ENCODE results near the gene CCDC93. TPM values are rescaled to one million over a fixed set of nuclear protein-coding genes. Genes with fewer than 3 reads are reported as not detected.

CCDC93 gene
- total RNA-seq, 4 donors from 2014 or later, result 14.4 to 17.0 (median 16.0) TPM

DNA sequence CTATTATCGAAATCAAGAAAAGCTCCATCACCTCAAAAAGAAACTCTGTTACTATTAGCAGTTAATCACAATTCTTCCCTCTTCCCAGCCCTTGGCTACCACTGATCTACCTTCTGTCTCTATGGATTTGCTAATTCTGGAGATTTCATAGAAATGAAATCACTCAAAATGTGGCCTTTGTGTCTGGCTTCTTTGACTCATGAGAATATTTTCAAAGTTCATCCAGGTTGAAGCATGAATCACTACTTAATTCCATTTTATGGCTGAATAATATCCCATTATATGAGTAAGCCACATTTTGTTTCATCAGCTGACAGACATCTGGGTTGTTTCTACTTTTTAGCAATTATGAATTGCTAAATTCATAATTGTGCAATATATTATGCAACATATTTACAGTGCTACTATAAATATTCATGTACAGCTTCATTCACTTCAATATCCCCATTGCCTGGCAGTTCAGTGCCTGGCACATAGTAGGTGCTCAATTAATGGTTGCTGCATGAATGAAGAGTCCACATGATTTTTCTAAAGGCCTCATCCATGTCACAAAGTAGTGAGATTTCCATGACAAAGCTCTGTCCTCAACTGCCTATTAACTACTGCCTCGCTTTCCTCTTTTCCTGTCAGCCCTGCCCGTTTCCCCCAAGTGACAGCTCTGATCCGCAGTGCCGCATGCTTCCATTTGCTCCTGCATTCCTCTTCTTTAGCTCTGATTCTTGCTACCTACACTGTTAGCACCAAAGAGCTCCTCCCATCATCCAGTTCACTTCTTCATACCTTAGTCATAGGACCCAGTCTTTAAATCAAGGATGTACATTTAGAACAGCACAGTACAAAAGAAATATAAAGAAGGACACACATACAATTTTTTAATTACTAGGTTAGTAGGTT lies 32.8 kb downstream of the CCDC93 start:
- intact Hi-C loops (cut with DNase I), result no loop called here
- Histone ChIP-seq H3K9me3 (no peaks in the 10 kb centered on the region), H3K36me3 (peaks cover 20 to 62% (median 58%) of the 10 kb centered on the region in 4 donors), H3K4me3 (no peak overlapping the region), H3K27me3 (no peaks in the 10 kb centered on the region), H3K27ac (replicated peaks in 1 of 4) (peak overlapping the region in 2 of 4 donors; percentile 9 to 17), H3K4me1 (peaks cover 8 to 19% (median 11%) of the 10 kb centered on the region in 4 donors)
- TF ChIP-seq POLR2AphosphoS5 (IDR thresholded peaks at IDR 0.05), result peak in 1 of 2 donors; percentile 77
- TF ChIP-seq, protein P1, sequence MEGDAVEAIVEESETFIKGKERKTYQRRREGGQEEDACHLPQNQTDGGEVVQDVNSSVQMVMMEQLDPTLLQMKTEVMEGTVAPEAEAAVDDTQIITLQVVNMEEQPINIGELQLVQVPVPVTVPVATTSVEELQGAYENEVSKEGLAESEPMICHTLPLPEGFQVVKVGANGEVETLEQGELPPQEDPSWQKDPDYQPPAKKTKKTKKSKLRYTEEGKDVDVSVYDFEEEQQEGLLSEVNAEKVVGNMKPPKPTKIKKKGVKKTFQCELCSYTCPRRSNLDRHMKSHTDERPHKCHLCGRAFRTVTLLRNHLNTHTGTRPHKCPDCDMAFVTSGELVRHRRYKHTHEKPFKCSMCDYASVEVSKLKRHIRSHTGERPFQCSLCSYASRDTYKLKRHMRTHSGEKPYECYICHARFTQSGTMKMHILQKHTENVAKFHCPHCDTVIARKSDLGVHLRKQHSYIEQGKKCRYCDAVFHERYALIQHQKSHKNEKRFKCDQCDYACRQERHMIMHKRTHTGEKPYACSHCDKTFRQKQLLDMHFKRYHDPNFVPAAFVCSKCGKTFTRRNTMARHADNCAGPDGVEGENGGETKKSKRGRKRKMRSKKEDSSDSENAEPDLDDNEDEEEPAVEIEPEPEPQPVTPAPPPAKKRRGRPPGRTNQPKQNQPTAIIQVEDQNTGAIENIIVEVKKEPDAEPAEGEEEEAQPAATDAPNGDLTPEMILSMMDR (IDR thresholded peaks at IDR 0.05), result no peak
- WGBS, result 82% methylated on average over 5 of the region's 5 CpGs
- DNase-seq (ENCODE audit: extremely low spot score), result no peak

DNA sequence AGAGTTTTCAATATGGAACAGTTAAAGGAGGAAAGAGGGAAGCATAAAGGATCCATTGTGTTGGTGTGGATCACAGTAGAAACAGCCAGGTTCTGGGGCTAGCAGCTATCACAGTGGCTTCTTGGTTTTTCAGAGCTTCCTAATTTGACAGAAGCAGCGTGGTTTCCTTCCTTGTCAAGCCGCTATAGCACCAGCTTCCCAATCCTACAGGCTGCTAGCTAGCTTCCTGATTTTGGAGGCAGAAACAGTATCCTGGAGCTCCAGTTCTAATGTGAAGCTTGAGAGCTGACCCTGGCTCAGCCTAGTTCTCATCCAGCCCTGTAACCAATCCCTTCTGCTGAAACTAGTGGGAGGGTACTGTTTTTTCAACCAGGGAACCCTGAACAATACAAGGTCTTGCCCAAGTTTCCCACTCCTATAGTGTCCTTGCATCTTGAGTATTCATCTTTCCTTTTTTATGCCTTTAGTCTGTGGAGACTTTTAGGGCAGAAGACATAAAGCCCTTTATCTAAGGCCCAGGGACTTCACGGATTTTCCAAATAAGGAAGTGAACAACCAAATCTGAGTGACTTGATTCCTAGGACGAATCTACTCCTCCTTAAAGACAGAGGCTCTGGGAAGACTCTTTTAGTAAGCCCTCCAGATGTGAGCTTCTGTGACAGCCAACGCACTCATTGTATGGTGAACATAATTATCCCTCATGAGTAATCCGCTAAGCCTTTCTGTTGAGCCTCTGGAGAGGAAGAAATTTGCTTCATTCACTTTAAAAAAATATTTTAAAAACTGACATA lies 33.8 kb downstream of the CCDC93 start:
- Histone ChIP-seq H3K36me3 (peaks cover 15 to 62% (median 56%) of the 10 kb centered on the region in 4 donors), H3K27ac (replicated peaks in 1 of 4) (peak overlapping the region in 1 of 4 donors; percentile 9), H3K4me1 (peaks cover 8 to 19% (median 11%) of the 10 kb centered on the region in 4 donors), H3K27me3 (no peaks in the 10 kb centered on the region), H3K9me3 (no peaks in the 10 kb centered on the region), H3K4me3 (no peak overlapping the region)
- DNase-seq (ENCODE audit: extremely low spot score), result no peak
- 70% methylated on average over 6 of the region's 6 CpGs for WGBS
- TF ChIP-seq POLR2A (IDR thresholded peaks at IDR 0.05; ENCODE audit: low read depth) (no peak), POLR2AphosphoS5 (IDR thresholded peaks at IDR 0.05) (no peak), EP300 (IDR thresholded peaks at IDR 0.05) (no peak)
- TF ChIP-seq, protein P1 (IDR thresholded peaks at IDR 0.05), result no peak
- intact Hi-C loops (cut with DNase I), result no loop called here

GRCh38 chr2:117977696-117978095 lies 36.2 kb downstream of the CCDC93 start:
- WGBS, result 94% methylated on average over 3 of the region's 3 CpGs
- no peaks in the 10 kb centered on the region for H3K27me3 ChIP-seq
- intact Hi-C loops (cut with DNase I), result no loop called here
- DNase-seq (ENCODE audit: extremely low spot score), result no peak
- no peaks in the 10 kb centered on the region for H3K9me3 ChIP-seq
- TF ChIP-seq, protein P1 (IDR thresholded peaks at IDR 0.05), result no peak
- TF ChIP-seq POLR2AphosphoS5 (IDR thresholded peaks at IDR 0.05) (no peak), EP300 (IDR thresholded peaks at IDR 0.05) (no peak), POLR2A (IDR thresholded peaks at IDR 0.05; ENCODE audit: low read depth) (no peak)
- no peak overlapping the region for H3K27ac ChIP-seq (replicated peaks in 1 of 4)
- peaks cover 19 to 68% (median 64%) of the 10 kb centered on the region in 4 donors for H3K36me3 ChIP-seq
- H3K4me1 ChIP-seq, result peaks cover 4 to 19% (median 11%) of the 10 kb centered on the region in 4 donors
- H3K4me3 ChIP-seq, result no peak overlapping the region

DNA sequence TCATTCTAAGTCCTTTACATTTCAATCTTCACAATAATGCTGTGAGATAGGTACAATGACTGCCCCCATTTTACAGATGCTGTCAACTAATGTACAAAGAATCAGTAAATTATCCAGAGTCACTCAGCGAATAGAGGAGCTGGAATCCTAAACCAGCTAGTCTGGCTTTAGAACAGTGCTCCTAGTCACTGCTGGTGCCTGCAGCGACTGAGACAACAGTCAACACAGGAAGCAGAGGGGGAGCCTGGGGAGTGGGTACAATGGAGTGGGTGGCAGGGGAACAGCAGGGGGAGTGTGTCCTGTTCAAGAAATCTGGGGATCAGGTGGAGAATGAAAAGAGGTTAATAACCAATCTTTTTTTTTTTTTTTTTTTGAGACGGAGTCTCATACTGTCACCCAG lies 37.3 kb downstream of the CCDC93 start:
- DNase-seq (ENCODE audit: extremely low spot score), result no peak
- no peaks in the 10 kb centered on the region for H3K9me3 ChIP-seq
- intact Hi-C loops (cut with DNase I), result no loop called here
- peaks cover 24 to 75% (median 70%) of the 10 kb centered on the region in 4 donors for H3K36me3 ChIP-seq
- H3K4me3 ChIP-seq, result no peak overlapping the region
- no peak for TF ChIP-seq POLR2AphosphoS5 (IDR thresholded peaks at IDR 0.05)
- TF ChIP-seq EP300 (IDR thresholded peaks at IDR 0.05), result no peak
- TF ChIP-seq, protein P1 (IDR thresholded peaks at IDR 0.05), result no peak
- no peak for TF ChIP-seq POLR2A (IDR thresholded peaks at IDR 0.05; ENCODE audit: low read depth)
- no peaks in the 10 kb centered on the region for H3K27me3 ChIP-seq
- WGBS, result 83% methylated on average over 3 of the region's 3 CpGs
- peaks cover 4 to 19% (median 11%) of the 10 kb centered on the region in 4 donors for H3K4me1 ChIP-seq
- no peak overlapping the region for H3K27ac ChIP-seq (replicated peaks in 1 of 4)

Measured in esophagus muscularis mucosa (tissue), 4 donors.